Activated T-helper 1 cell treated with anti-CD3 and anti-CD28 coated beads, Interleukin-12 subunit alpha, Interleukin-12 subunit beta, Interleukin-2, Interleukin-4 antibody, amounts not matched to agents 30 ng/mL and 10 ng/mL and 1 ng/mL, durations not matched to agents 14 hours and 24 hours and 36 hours (primary cell): Measurements from ENCODE around the gene WDR93. TPM values are rescaled to one million over a fixed set of nuclear protein-coding genes. Genes with fewer than 3 reads are reported as not detected.

Experiments used
- DNase-seq: peaks from one replicate; pipeline ENCODE4 v3.0.0; 2021; ENCODE audit warnings: low spot score
- H3K27ac Mint-ChIP-seq: one replicate; pipeline ENCODE4 v1.8.0; 2021; ENCODE audit warnings: mild to moderate bottlenecking, mixed read lengths
- H3K27me3 Mint-ChIP-seq: one replicate; pipeline ENCODE4 v1.8.0; 2022; ENCODE audit warnings: mild to moderate bottlenecking, moderate library complexity, mixed read lengths; ENCODE audit not compliant: insufficient read depth
- H3K36me3 Mint-ChIP-seq: one replicate; pipeline ENCODE4 v1.8.0; 2021; ENCODE audit warnings: low read depth, mixed read lengths
- H3K4me1 Mint-ChIP-seq: one replicate; pipeline ENCODE4 v1.8.0; 2021; ENCODE audit warnings: low read depth, mixed read lengths
- H3K4me3 Mint-ChIP-seq: one replicate; pipeline ENCODE4 v1.8.0; 2021; ENCODE audit warnings: mild to moderate bottlenecking, moderate library complexity, mixed read lengths
- H3K9me3 Mint-ChIP-seq: one replicate; pipeline ENCODE4 v1.8.0; 2021; ENCODE audit warnings: mixed read lengths
- intact Hi-C: fragments of 100-400 bp; cut with micrococcal nuclease; formaldehyde crosslinking; loops from one replicate; pipeline ENCODE4 v1.15.1; 2024
- total RNA-seq: library from RNA; stranded (reverse); gene quantifications from 2 replicates; pipeline ENCODE4 v1.2.3, GENCODE V29; 2022

Gene WDR93
- total RNA-seq, 1 donor from 2014 or later = not detected

GRCh38 chr15:89761009-89761831 is 70.6 kb downstream of the WDR93 start:
- intact Hi-C loops = no loop called here
- no peak overlapping the region for H3K4me3 Mint-ChIP-seq
- no peaks in the 10 kb centered on the region for H3K9me3 Mint-ChIP-seq
- peaks cover 6% of the 10 kb centered on the region for H3K27me3 Mint-ChIP-seq
- H3K27ac Mint-ChIP-seq = no peak overlapping the region
- no peak for DNase-seq
- H3K36me3 Mint-ChIP-seq = no peaks in the 10 kb centered on the region
- H3K4me1 Mint-ChIP-seq = no peaks in the 10 kb centered on the region

GRCh38 chr15:89761929-89762328 is 71.3 kb downstream of the WDR93 start:
- Mint-ChIP-seq H3K36me3 (no peaks in the 10 kb centered on the region), H3K9me3 (no peaks in the 10 kb centered on the region), H3K4me1 (no peaks in the 10 kb centered on the region), H3K4me3 (no peak overlapping the region), H3K27ac (no peak overlapping the region), H3K27me3 (peaks cover 4% of the 10 kb centered on the region)
- no peak for DNase-seq
- intact Hi-C loops = no loop called here

GRCh38 chr15:89765694-89766093 is 75.1 kb downstream of the WDR93 start:
- Mint-ChIP-seq H3K9me3 (no peaks in the 10 kb centered on the region), H3K27me3 (no peaks in the 10 kb centered on the region)

GRCh38 chr15:89766357-89767311 is 76.0 kb downstream of the WDR93 start:
- Mint-ChIP-seq H3K9me3 (no peaks in the 10 kb centered on the region), H3K36me3 (no peaks in the 10 kb centered on the region), H3K27me3 (no peaks in the 10 kb centered on the region), H3K4me3 (no peak overlapping the region), H3K27ac (no peak overlapping the region), H3K4me1 (no peaks in the 10 kb centered on the region)
- DNase-seq = no peak
- intact Hi-C loops = no loop called here

More at GRCh38 chr15:89765694-89766093, 75.1 kb downstream of the WDR93 start:
- H3K4me3 Mint-ChIP-seq = no peak overlapping the region
- no peaks in the 10 kb centered on the region for H3K4me1 Mint-ChIP-seq
- DNase-seq = no peak
- intact Hi-C loops = no loop called here
- no peak overlapping the region for H3K27ac Mint-ChIP-seq
- H3K36me3 Mint-ChIP-seq = no peaks in the 10 kb centered on the region

GRCh38 chr15:89767411-89767915 is 76.9 kb downstream of the WDR93 start:
- H3K27me3 Mint-ChIP-seq = no peaks in the 10 kb centered on the region
- no peak overlapping the region for H3K27ac Mint-ChIP-seq
- no peaks in the 10 kb centered on the region for H3K36me3 Mint-ChIP-seq
- no peaks in the 10 kb centered on the region for H3K4me1 Mint-ChIP-seq
- no peaks in the 10 kb centered on the region for H3K9me3 Mint-ChIP-seq
- H3K4me3 Mint-ChIP-seq = no peak overlapping the region
- DNase-seq = no peak
- intact Hi-C loops = no loop called here

- Mint-ChIP-seq H3K36me3 (no peaks in the 10 kb centered on the region), H3K9me3 (no peaks in the 10 kb centered on the region), H3K4me1 (no peaks in the 10 kb centered on the region), H3K4me3 (no peak overlapping the region), H3K27ac (no peak overlapping the region), H3K27me3 (no peaks in the 10 kb centered on the region)
- intact Hi-C loops = no loop called here
- DNase-seq = no peak
These were observed 77.5 kb downstream of the WDR93 start for GRCh38 chr15:89768071-89768500.

GRCh38 chr15:89769366-89769765 is 78.8 kb downstream of the WDR93 start:
- no peak for DNase-seq
- Mint-ChIP-seq H3K9me3 (no peaks in the 10 kb centered on the region), H3K4me3 (no peak overlapping the region), H3K27ac (no peak overlapping the region), H3K36me3 (no peaks in the 10 kb centered on the region), H3K4me1 (no peaks in the 10 kb centered on the region), H3K27me3 (peaks cover 3% of the 10 kb centered on the region)
- intact Hi-C loops = no loop called here

- no peak for DNase-seq
- no peak overlapping the region for H3K4me3 Mint-ChIP-seq
- no peaks in the 10 kb centered on the region for H3K36me3 Mint-ChIP-seq
- no peaks in the 10 kb centered on the region for H3K4me1 Mint-ChIP-seq
- H3K27me3 Mint-ChIP-seq = peaks cover 3% of the 10 kb centered on the region
- no peaks in the 10 kb centered on the region for H3K9me3 Mint-ChIP-seq
- intact Hi-C loops = no loop called here
- no peak overlapping the region for H3K27ac Mint-ChIP-seq
These were observed 79.4 kb downstream of the WDR93 start for GRCh38 chr15:89770041-89770440.

GRCh38 chr15:89772932-89773583 is 82.4 kb downstream of the WDR93 start:
- no peak for DNase-seq
- H3K4me1 Mint-ChIP-seq = no peaks in the 10 kb centered on the region
- no peaks in the 10 kb centered on the region for H3K9me3 Mint-ChIP-seq
- H3K4me3 Mint-ChIP-seq = no peak overlapping the region
- H3K27ac Mint-ChIP-seq = no peak overlapping the region
- no peaks in the 10 kb centered on the region for H3K36me3 Mint-ChIP-seq
- peaks cover 12% of the 10 kb centered on the region for H3K27me3 Mint-ChIP-seq
- intact Hi-C loops = no loop called here

GRCh38 chr15:89774492-89774891 is 83.9 kb downstream of the WDR93 start:
- Mint-ChIP-seq H3K9me3 (no peaks in the 10 kb centered on the region), H3K27ac (no peak overlapping the region), H3K36me3 (no peaks in the 10 kb centered on the region), H3K4me1 (no peaks in the 10 kb centered on the region), H3K4me3 (no peak overlapping the region), H3K27me3 (peaks cover 18% of the 10 kb centered on the region)
- intact Hi-C loops = no loop called here
- no peak for DNase-seq

- Mint-ChIP-seq H3K36me3 (no peaks in the 10 kb centered on the region), H3K27ac (no peak overlapping the region), H3K4me1 (peaks cover 5% of the 10 kb centered on the region), H3K27me3 (peaks cover 18% of the 10 kb centered on the region), H3K9me3 (no peaks in the 10 kb centered on the region), H3K4me3 (no peak overlapping the region)
- intact Hi-C loops = no loop called here
- no peak for DNase-seq
These were observed 85.2 kb downstream of the WDR93 start for GRCh38 chr15:89775815-89776214.

GRCh38 chr15:89776274-89777072 is 85.9 kb downstream of the WDR93 start, which contains the start of gene MESP2:
TSS of gene MESP2 (plus strand) at chr15:89776332. CDS start at chr15:89776358, 26 bp downstream.
- Mint-ChIP-seq H3K4me1 (peaks cover 11% of the 10 kb centered on the region), H3K27ac (no peak within 1 kb of the TSS), H3K36me3 (no peaks in the 10 kb centered on the region), H3K4me3 (peak within 1 kb of the TSS; percentile 57), H3K9me3 (no peaks in the 10 kb centered on the region), H3K27me3 (peaks cover 18% of the 10 kb centered on the region)
- intact Hi-C loops = no loop called here
- peak; percentile 46 for DNase-seq
